IMR-90 (cell line): ENCODE measurements around the gene PHKA1.

Experiments
- BHLHE40 ChIP-seq: fragments of 150-350 bp; IDR thresholded peaks from 2 replicates; pipeline ENCODE4 v1.6.1; 2016; ENCODE audit warnings: mild to moderate bottlenecking, low read depth, low read length
- CHD1 ChIP-seq: IDR thresholded peaks from 2 replicates; pipeline ENCODE4 v1.6.1; 2012; ENCODE audit warnings: low read depth, low read length, improper control_type of control experiment
- FOS ChIP-seq: fragments of 150-350 bp; IDR thresholded peaks from 2 replicates; pipeline ENCODE4 v1.6.1; 2016; ENCODE audit warnings: low read depth, low read length
- MAFK ChIP-seq: IDR thresholded peaks from 2 replicates; pipeline ENCODE4 v1.6.1; 2012; ENCODE audit warnings: low read depth, low read length, improper control_type of control experiment
- NFE2L2 ChIP-seq: fragments of 150-350 bp; IDR thresholded peaks from 2 replicates; pipeline ENCODE4 v1.6.1; 2016; ENCODE audit warnings: low read depth, mild to moderate bottlenecking, low read length
- POLR2A ChIP-seq: IDR thresholded peaks from 2 replicates; pipeline ENCODE4 v1.6.1; 2012; ENCODE audit warnings: mild to moderate bottlenecking, low read depth, low read length
- RAD21 ChIP-seq: IDR thresholded peaks from 2 replicates; pipeline ENCODE4 v1.6.1; 2012; ENCODE audit warnings: low read length, improper control_type of control experiment
- TF ChIP-seq, protein P1 (sequence below): conservative IDR thresholded peaks from 2 replicates; pipeline ENCODE4 v1.5.1; 2012; ENCODE audit warnings: mild to moderate bottlenecking, low read depth, low read length, improper control_type of control experiment
- TF ChIP-seq, protein P2 (sequence below): fragments of 150-350 bp; IDR thresholded peaks from 2 replicates; pipeline ENCODE4 v1.6.1; 2017; ENCODE audit warnings: mild to moderate bottlenecking, antibody characterized with exemption, low read length, low read depth

DNA sequence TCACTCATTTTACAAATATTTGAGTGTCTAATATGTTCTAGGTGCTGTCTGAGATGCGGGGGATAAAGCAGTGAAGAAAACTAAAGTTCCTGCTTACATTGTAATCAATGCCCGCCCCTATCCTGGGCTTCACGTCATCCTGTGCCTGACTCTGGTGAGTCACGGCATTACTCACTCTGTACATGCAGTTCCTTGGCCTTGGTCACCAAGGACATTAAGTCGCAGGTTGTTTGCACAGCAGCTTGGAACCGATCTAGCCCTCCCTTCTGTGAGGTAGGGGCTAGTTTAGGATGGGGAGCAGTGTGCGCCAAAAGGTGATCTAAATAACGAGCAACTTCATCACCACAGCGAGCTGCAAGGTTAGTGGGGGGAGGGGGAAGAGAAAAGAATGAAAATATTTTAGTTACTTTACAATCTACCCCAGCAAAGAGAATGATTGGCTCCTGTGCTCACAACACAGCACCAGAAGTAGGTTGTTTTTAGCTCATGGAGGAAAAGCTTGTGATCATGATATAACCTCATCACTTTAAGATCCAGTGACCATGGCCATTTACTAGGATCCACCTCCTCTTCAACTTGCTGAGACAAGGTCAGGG lies 93.5 kb downstream of the PHKA1 start:
- TF ChIP-seq NFE2L2 (0 out of 2 replicates have a peak, but pooled peaks have one; percentile 4), FOS (peak; percentile 92), MAFK (no peak), CHD1 (no peak), POLR2A (no peak), BHLHE40 (0 out of 2 replicates have a peak, but pooled peaks have one; percentile 13), RAD21 (no peak)
- TF ChIP-seq, protein P1, sequence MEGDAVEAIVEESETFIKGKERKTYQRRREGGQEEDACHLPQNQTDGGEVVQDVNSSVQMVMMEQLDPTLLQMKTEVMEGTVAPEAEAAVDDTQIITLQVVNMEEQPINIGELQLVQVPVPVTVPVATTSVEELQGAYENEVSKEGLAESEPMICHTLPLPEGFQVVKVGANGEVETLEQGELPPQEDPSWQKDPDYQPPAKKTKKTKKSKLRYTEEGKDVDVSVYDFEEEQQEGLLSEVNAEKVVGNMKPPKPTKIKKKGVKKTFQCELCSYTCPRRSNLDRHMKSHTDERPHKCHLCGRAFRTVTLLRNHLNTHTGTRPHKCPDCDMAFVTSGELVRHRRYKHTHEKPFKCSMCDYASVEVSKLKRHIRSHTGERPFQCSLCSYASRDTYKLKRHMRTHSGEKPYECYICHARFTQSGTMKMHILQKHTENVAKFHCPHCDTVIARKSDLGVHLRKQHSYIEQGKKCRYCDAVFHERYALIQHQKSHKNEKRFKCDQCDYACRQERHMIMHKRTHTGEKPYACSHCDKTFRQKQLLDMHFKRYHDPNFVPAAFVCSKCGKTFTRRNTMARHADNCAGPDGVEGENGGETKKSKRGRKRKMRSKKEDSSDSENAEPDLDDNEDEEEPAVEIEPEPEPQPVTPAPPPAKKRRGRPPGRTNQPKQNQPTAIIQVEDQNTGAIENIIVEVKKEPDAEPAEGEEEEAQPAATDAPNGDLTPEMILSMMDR: no peak
- TF ChIP-seq, protein P2, sequence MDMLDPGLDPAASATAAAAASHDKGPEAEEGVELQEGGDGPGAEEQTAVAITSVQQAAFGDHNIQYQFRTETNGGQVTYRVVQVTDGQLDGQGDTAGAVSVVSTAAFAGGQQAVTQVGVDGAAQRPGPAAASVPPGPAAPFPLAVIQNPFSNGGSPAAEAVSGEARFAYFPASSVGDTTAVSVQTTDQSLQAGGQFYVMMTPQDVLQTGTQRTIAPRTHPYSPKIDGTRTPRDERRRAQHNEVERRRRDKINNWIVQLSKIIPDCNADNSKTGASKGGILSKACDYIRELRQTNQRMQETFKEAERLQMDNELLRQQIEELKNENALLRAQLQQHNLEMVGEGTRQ: no peak
